ENCODE results near the gene XIRP1.
A peak's percentile ranks its signal among the peaks of the same experiment; 100 is the strongest.

XIRP1 gene

DNA sequence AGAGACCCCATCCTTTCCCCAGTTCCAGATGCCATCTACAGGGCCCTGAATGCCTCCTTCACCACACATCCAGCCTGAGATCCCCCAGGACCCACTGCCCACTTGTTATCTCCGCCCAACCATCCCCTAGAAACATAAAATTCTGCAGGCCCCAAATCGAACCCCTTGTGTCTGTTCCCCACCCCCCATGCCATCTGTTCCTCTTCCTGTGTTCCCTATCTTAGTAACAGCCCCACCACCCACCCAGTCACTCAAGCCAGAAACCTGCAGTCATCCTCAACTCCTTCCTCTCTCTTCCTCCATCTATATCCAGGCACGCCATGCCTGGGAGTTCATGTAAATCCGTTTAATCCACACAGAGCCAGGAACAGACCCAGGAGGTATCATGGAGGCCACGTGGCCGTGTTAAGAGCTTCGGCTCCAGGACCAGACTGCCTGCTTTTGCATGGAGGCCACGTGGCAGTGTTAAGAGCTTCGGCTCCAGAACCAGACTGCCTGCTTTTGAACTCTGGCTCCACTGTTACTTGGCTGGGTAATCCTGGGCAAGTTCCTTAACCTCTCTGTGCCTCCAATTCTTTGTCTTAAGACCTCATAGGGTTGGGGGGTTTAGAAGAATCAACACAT, 43.8 kb downstream of the XIRP1 start:
- in situ Hi-C loops (cut with HindIII; ENCODE audit: low pct_unique_long_range_greater_than_20kb, low sequenced_read_pairs) = no loop called here
- peak in 1 of 2 experiments; percentile 22 for DNase-seq (ENCODE audit: low read depth in 1 of 2, low spot score in 1 of 2)
- no peak for TF ChIP-seq JUND (IDR thresholded peaks at IDR 0.05; ENCODE audit: low read depth)

DNA sequence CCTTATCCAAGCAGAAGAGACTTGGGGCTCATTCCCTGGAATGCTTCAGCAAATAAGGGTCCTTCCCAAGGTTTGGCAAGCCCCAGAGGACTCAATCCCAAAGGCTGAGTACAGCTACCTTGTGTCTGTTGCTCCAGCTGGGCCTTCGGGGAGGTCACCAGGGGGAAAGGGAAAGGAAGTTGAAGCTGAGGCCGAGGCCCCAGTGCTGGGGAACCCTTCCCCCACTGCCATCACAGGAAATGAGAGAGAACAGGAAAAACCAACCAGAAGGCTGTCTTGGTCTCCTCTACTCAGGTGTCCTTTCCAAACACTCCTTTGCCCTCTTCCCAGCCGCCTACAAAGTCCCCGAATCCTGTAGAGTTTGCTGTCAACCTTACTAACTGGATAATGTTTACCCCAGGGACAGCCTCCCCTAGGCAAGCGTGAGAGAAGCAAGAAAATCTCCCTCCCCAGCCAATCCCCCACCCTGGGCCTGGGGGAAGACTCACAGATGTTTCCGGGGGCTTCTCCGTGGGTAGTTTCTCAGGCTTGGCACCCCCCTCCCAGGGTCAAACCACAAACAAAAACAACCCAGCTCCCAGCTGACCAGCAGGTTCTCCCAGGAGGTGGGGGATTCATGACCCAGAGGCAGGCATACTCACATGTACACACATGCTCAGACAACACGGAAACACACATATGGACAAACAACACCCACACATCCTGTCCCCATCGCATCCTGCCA, 44.5 kb downstream of the XIRP1 start:
- TF ChIP-seq JUND (IDR thresholded peaks at IDR 0.05; ENCODE audit: low read depth) = no peak
- in situ Hi-C loops (cut with HindIII; ENCODE audit: low pct_unique_long_range_greater_than_20kb, low sequenced_read_pairs) = no loop called here
- peak in 1 of 2 experiments; percentile 38 for DNase-seq (ENCODE audit: low read depth in 1 of 2, low spot score in 1 of 2)

DNA sequence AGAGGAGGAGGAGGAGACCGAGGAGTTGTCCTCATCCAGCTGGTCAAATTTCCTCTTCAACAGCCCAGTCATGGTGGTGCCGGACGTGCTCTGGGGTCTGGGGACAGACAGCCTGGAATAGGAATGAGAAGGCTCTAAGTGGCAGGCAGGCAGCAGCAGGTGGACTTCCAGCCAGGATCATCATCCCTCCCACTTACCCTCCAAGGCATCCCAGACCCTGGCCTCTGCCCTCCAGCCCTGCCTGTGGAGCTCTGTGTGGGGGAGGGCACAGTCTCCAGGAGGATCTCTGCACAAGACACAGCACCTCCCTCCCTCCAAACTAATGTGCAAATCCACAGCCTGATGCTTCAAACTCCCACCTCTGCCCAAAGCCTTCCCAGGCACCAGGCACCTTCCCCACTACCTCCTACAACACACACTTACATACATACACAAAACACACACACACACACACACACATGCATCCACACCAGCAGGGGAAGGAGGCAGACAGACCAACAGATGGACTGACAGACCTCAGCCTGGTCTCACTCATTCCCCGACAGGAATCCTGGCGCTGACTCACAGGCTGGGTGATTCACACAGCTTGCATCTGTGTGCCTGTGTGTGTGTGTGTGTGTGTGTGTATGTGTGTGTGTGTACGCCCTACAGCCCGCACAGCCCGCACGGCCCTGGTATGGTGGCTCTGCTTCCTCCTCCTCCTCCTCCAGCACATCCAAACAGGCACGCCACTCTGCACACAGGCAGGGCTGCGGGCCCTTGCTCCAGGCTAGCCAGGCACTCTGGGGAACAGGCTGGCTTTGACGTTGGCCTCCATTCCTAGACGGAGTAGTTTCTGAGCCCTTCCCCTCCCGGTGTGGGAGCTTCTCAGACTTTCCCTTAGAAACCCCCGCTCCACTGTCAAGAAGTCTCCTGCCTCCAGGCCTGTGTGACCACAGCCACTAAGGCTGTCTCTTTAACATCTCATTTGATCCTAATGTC, 45.5 kb downstream of the XIRP1 start:
- TF ChIP-seq JUND (IDR thresholded peaks at IDR 0.05; ENCODE audit: low read depth) = no peak
- DNase-seq (ENCODE audit: low read depth in 1 of 2, low spot score in 1 of 2) = peak in 1 of 2 experiments; percentile 68
- in situ Hi-C loops (cut with HindIII; ENCODE audit: low pct_unique_long_range_greater_than_20kb, low sequenced_read_pairs) = no loop called here

DNA sequence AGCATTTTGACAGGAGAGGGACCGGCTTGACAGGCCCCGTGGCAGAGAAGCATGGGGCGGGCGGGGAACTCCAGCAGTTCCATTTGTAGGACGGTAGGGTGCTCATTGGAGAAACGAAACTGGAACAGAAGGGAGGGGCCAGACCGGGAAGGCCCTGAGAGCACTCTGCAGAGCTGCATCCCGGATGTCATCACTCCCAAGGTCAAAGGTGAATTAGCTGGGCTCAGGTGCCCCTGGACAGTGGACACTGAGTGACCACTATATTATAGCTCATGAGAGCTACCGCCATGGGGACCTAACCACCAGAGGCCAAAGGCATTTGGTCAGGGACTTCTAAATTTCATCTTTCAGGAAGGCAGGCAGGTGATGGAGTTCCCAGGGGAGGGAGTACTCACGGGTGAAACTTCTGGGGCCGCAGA, 46.3 kb downstream of the XIRP1 start:
- TF ChIP-seq JUND (IDR thresholded peaks at IDR 0.05; ENCODE audit: low read depth) = no peak
- peak in 1 of 2 experiments; percentile 28 for DNase-seq (ENCODE audit: low read depth in 1 of 2, low spot score in 1 of 2)
- in situ Hi-C loops (cut with HindIII; ENCODE audit: low pct_unique_long_range_greater_than_20kb, low sequenced_read_pairs) = no loop called here

DNA sequence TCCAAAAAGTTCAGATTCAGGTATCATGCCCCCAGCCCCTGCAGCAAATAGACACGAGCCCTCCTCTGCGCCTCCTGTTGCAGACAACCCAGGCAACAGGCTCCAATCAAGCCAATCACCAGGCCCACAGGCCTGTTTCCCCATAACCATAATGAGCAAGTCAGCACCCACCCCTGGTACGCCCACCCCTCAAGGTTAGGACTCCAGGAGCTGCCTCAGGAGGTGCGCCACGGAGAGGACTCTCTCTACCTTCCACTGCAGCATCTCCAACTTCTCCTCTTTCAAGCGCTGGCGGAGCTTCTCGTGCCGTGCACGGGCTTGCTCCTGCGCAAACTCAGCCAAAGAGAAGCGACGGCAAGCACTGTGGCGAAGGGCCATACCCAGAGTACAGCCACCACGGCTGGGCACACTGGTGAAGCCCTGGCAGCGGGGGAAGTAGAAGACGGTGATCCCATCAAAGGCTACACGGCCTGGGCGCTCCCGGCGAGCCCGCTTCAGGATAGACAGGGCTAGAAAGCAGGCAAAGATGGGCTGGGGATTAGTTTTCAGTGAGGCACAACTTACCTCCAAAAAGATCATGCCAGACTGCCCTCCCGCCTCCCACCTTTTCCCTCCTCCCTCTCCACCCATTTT, 47.5 kb downstream of the XIRP1 start:
- no peak for TF ChIP-seq JUND (IDR thresholded peaks at IDR 0.05; ENCODE audit: low read depth)
- in situ Hi-C loops (cut with HindIII; ENCODE audit: low pct_unique_long_range_greater_than_20kb, low sequenced_read_pairs) = no loop called here
- no peak for DNase-seq (ENCODE audit: low read depth in 1 of 2, low spot score in 1 of 2)

DNA sequence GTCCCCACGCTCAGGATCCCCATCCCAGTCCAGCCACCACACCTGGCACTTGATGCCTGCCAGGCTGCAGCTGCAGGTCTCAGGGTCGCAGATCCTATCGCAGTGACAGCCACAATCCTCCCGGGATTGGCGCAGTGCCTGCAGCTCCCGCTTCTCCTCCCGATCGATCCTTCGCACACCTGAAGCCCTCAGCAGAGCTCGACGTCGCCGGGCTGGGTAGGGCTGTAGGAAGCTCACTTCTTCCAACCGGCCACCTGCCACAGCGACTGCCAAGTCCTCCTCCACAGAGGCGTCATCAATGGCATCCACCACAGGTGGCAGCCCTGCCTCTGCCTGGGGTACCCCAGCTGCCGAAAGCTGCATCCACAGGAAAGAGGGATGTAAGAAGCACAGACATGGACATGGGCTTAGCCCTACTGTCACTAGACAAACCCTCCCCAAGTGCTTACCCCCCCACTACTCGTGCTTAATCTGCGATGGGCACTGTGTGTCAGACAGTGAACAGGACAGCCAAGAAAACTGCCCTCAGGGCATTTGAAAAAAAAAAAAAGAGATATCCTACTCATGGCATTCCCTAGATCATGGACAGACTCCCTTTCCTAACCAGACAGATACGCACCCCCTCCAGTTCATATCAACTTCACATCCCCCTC, 48.2 kb downstream of the XIRP1 start:
- no peak for DNase-seq (ENCODE audit: low read depth in 1 of 2, low spot score in 1 of 2)
- no peak for TF ChIP-seq JUND (IDR thresholded peaks at IDR 0.05; ENCODE audit: low read depth)
- in situ Hi-C loops (cut with HindIII; ENCODE audit: low pct_unique_long_range_greater_than_20kb, low sequenced_read_pairs) = no loop called here

DNA sequence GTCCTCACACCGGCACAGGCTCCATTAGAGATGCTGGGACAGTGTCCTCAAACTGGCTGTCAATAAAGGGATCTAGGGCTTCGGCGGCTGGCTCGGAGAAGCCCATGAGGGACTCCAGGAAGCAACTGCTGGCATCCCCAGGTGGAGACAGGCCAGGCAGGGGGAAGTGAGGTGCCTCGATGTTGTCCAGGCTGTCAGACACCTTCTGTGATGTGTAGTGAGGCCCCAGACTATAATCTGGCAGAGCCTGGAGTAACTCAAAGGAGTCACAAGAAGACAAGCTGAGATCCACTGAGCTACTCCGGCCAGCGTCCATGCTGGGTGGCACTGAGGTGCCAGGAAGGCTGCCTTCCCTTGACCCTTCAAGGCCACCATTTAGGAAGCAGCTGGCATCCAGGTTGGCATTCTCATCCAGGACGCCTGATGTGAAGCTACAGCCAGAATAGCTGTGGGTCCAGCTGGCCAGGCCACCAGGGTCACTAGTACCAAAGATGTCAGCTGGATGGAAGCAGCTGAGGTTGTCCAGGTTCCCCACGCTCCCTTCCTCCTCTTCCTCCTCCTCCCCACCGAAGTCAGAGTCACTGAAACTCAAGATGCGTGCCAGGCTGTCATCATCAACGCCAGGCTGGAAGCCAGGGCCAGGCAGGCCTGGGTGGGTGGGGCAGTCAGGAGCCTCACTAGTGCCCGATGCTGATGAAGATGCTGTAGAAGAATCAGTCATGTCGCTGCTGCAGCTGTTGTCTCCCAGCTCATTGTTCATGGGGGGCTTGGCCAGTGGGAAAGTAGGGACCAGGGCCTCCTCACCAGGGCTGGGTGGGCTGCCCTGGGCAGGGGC, 49.1 kb downstream of the XIRP1 start:
- in situ Hi-C loops (cut with HindIII; ENCODE audit: low pct_unique_long_range_greater_than_20kb, low sequenced_read_pairs) = no loop called here
- no peak for DNase-seq (ENCODE audit: low read depth in 1 of 2, low spot score in 1 of 2)
- TF ChIP-seq JUND (IDR thresholded peaks at IDR 0.05; ENCODE audit: low read depth) = no peak

DNA sequence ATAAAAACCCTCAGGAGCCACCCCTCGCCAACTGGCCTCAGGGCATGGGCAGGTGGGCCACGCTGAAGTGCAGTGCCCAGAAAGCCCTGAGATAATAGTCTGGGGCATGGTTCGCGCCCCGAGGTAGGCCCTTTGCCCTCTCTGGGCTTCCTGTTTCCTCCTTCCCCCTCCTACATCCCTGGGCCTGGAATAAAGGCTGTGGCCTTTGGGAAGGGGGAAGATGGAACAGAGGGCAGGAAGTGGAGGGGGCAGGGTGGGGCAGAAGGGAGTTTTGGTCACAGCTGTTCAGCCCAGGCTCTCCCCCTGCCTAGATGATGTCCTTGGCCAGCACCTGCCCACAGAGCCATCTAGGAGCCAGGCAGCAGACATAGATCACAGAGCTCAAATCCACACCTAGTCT, 50.3 kb downstream of the XIRP1 start:
- no peak for DNase-seq (ENCODE audit: low read depth in 1 of 2, low spot score in 1 of 2)
- no peak for TF ChIP-seq JUND (IDR thresholded peaks at IDR 0.05; ENCODE audit: low read depth)
- in situ Hi-C loops (cut with HindIII; ENCODE audit: low pct_unique_long_range_greater_than_20kb, low sequenced_read_pairs) = no loop called here

DNA sequence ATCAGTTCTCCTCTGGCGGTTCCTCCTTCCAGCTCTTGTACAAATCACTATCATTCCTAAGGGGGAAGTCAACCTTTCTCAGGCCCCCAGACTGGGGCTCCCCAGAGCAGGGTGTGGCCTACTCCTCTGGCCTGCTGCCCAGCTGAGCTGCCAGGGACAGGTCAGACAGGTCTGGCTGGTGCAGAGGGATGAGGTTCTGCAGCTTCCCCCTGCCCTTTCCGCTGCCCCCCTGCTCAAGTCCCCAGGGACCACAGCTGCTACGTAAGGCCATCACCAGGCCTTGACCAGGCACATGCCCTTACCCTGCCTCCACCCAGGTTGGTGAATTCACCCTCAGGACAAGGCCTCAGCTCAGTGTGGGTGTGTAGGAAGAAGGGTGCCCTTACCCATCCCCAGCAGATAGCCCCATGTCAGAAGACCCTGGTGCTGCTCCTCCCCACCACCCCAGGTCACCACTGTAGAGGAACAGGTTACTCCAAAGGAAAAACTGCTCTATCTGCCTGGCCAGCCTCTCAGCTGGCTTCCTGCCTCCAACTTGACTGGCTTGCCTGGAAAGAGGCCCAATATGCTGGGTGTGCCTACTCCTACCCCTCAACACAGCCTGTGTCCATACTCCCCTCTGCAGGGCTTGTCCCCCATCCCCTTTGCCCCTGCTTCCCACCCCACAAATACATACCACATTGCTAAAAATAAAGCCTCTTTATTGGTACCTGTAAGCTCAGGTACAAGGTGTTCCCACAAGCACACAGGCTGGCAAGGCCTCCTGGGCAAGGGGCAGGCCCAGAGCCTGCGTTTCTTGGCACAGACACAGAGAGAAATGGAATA, 51.0 kb downstream of the XIRP1 start:
- in situ Hi-C loops (cut with HindIII; ENCODE audit: low pct_unique_long_range_greater_than_20kb, low sequenced_read_pairs) = no loop called here
- TF ChIP-seq JUND (IDR thresholded peaks at IDR 0.05; ENCODE audit: low read depth) = no peak
- DNase-seq (ENCODE audit: low read depth in 1 of 2, low spot score in 1 of 2) = peak; percentile 37 to 77

DNA sequence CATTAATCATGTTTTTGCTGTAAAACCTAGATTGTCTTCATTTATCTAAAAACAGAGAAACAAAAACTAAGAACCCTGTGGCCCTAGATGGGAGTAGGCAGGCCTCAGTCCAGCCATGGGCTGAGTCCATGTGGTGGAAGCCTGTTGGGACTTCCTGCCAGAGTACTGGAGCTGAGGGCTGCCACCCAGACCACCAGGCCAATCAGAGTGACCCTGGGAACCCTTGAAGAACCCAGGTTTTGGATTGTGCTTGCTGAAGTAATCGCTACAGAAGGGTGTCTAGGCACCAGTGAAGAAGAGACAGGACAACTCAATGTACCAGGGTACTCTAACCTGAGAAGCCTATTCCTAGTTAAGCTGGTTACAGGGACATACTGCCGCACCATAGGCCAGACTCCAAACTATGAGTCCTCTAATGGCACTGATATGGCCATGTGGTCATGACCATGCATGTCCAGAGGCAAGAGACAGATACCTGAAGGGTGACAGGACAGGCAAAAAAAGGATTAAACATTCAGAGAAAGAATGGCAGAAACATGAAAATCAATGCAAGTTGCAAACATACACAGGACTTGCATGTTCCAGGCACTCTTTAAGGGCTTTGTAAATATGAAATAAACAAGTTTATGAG, 51.9 kb downstream of the XIRP1 start:
- in situ Hi-C loops (cut with HindIII; ENCODE audit: low pct_unique_long_range_greater_than_20kb, low sequenced_read_pairs) = no loop called here
- no peak for TF ChIP-seq JUND (IDR thresholded peaks at IDR 0.05; ENCODE audit: low read depth)

More for the DNA sequence above, 51.9 kb downstream of the XIRP1 start:
- no peak for DNase-seq (ENCODE audit: low read depth in 1 of 2, low spot score in 1 of 2)

Measured in T47D (cell line).